Measurements from ENCODE around the gene RHBDF2. TPM values are rescaled to one million over a fixed set of nuclear protein-coding genes. Genes with fewer than 3 reads are reported as not detected.

Gene RHBDF2
- total RNA-seq, 4 donors from 2014 or later, result 45.9 to 82.6 (median 52.6) TPM

GRCh38 chr17:76467809-76468633, 33.2 kb downstream of the RHBDF2 start:
- Histone ChIP-seq H3K36me3 (peaks cover 25% of the 10 kb centered on the region), H3K4me1 (no peaks in the 10 kb centered on the region), H3K4me3 (no peak overlapping the region), H3K27ac (no peak overlapping the region), H3K27me3 (no peaks in the 10 kb centered on the region), H3K9me3 (no peaks in the 10 kb centered on the region)
- no peak for TF ChIP-seq POLR2AphosphoS5 (IDR thresholded peaks at IDR 0.05)
- TF ChIP-seq CTCF (IDR thresholded peaks at IDR 0.05), result no peak
- no peak for TF ChIP-seq EP300 (IDR thresholded peaks at IDR 0.05)
- 49% methylated on average over 4 of the region's 8 CpGs for WGBS
- DNase-seq (ENCODE audit: low spot score in 2 of 2), result no peak

- H3K27me3 ChIP-seq, result no peaks in the 10 kb centered on the region
- H3K36me3 ChIP-seq, result peaks cover 18% of the 10 kb centered on the region
- WGBS, result 44% methylated on average over 5 of the region's 11 CpGs
- no peak for TF ChIP-seq POLR2AphosphoS5 (IDR thresholded peaks at IDR 0.05)
- TF ChIP-seq EP300 (IDR thresholded peaks at IDR 0.05), result no peak
- TF ChIP-seq POLR2A (IDR thresholded peaks at IDR 0.05), result no peak
- TF ChIP-seq CTCF (IDR thresholded peaks at IDR 0.05), result no peak
- H3K4me1 ChIP-seq, result no peaks in the 10 kb centered on the region
- H3K9me3 ChIP-seq, result no peaks in the 10 kb centered on the region
- DNase-seq (ENCODE audit: low spot score in 2 of 2), result no peak
- H3K4me3 ChIP-seq, result no peak within 1 kb of the TSS
- H3K27ac ChIP-seq, result no peak within 1 kb of the TSS
Measured at GRCh38 chr17:76467366-76467765, 33.9 kb downstream of the RHBDF2 start, which contains the start of gene AANAT. Gene AANAT (plus strand): TSS chr17:76467603. CDS start chr17:76468747, 1,144 bp downstream.

GRCh38 chr17:76466775-76467130, 34.5 kb downstream of the RHBDF2 start:
- WGBS, result 69% methylated on average over 6 of the region's 6 CpGs
- DNase-seq (ENCODE audit: low spot score in 2 of 2), result no peak

GRCh38 chr17:76462556-76463290, 38.5 kb downstream of the RHBDF2 start:
- H3K4me1 ChIP-seq, result no peaks in the 10 kb centered on the region
- 86% methylated on average over 22 of the region's 24 CpGs for WGBS
- TF ChIP-seq CTCF (IDR thresholded peaks at IDR 0.05), result no peak
- no peak for TF ChIP-seq EP300 (IDR thresholded peaks at IDR 0.05)
- TF ChIP-seq POLR2AphosphoS5 (IDR thresholded peaks at IDR 0.05), result no peak
- no peak for TF ChIP-seq POLR2A (IDR thresholded peaks at IDR 0.05)
- no peaks in the 10 kb centered on the region for H3K9me3 ChIP-seq
- H3K36me3 ChIP-seq, result no peaks in the 10 kb centered on the region
- no peak overlapping the region for H3K4me3 ChIP-seq
- peak in 1 of 2 donors; percentile 55 for DNase-seq (ENCODE audit: low spot score in 2 of 2)
- no peaks in the 10 kb centered on the region for H3K27me3 ChIP-seq
- no peak overlapping the region for H3K27ac ChIP-seq

More at GRCh38 chr17:76466775-76467130, 34.5 kb downstream of the RHBDF2 start:
- Histone ChIP-seq H3K36me3 (peaks cover 12% of the 10 kb centered on the region), H3K27me3 (no peaks in the 10 kb centered on the region), H3K4me1 (no peaks in the 10 kb centered on the region), H3K9me3 (no peaks in the 10 kb centered on the region), H3K27ac (no peak overlapping the region), H3K4me3 (no peak overlapping the region)
- TF ChIP-seq CTCF (IDR thresholded peaks at IDR 0.05), result no peak
- no peak for TF ChIP-seq EP300 (IDR thresholded peaks at IDR 0.05)
- no peak for TF ChIP-seq POLR2A (IDR thresholded peaks at IDR 0.05)
- TF ChIP-seq POLR2AphosphoS5 (IDR thresholded peaks at IDR 0.05), result no peak

All from suprapubic skin (tissue), 4 donors.